GM12874 (cell line): ENCODE results near the gene SLC6A11.

Experiments
- TF ChIP-seq, protein P1 (sequence below): IDR thresholded peaks from 2 replicates; pipeline ENCODE4 v1.5.1; 2011; ENCODE audit warnings: low read depth, mild to moderate bottlenecking, control low read depth, low read length, moderate library complexity; ENCODE audit not compliant: insufficient read depth

Gene SLC6A11

DNA sequence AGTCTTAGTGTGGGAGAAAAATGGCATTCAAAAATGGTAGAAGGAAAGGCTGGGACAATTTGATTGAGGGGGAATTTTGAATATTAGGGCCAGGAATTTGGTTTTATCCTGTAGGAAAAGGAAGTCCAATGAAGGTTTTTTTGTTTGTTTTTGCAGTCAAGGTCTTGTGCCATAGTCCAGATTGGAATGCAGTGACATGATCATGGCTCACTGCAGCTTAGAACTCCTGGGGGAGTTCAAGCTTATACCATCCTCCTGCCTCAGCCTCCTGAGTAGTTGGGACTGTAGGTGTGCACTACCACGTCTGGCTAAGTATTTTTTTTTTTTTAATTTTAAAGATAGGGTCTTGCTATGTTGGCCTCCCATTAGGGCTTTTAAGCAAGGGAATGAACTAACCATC lies 2.6 kb upstream of the SLC6A11 start:
- TF ChIP-seq, protein P1, sequence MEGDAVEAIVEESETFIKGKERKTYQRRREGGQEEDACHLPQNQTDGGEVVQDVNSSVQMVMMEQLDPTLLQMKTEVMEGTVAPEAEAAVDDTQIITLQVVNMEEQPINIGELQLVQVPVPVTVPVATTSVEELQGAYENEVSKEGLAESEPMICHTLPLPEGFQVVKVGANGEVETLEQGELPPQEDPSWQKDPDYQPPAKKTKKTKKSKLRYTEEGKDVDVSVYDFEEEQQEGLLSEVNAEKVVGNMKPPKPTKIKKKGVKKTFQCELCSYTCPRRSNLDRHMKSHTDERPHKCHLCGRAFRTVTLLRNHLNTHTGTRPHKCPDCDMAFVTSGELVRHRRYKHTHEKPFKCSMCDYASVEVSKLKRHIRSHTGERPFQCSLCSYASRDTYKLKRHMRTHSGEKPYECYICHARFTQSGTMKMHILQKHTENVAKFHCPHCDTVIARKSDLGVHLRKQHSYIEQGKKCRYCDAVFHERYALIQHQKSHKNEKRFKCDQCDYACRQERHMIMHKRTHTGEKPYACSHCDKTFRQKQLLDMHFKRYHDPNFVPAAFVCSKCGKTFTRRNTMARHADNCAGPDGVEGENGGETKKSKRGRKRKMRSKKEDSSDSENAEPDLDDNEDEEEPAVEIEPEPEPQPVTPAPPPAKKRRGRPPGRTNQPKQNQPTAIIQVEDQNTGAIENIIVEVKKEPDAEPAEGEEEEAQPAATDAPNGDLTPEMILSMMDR, result no peak

DNA sequence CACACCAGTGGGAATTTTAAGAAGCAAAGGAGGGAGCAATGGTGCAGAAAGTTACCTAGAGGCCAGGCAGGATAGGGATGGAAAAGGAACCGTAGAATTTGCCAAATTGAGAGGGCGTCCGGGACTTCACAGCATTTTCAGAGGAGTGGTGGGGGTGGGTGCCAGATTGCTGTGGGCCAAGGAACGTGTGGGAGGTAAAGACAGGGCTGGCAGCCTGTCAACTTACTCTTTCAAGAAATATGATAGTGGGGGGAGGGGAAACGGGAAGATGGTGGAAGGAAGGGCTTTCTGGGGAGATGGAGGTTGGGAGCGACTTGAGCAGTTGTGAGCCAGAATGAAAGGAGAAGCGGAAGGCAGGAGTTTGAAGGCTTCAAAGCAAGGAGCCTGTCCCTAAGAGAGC lies 1.4 kb upstream of the SLC6A11 start:
- TF ChIP-seq, protein P1, result no peak

- TF ChIP-seq, protein P1, result no peak
Observed at GRCh38 chr3:10815487-10815886, 541 bp upstream of the SLC6A11 start.

DNA sequence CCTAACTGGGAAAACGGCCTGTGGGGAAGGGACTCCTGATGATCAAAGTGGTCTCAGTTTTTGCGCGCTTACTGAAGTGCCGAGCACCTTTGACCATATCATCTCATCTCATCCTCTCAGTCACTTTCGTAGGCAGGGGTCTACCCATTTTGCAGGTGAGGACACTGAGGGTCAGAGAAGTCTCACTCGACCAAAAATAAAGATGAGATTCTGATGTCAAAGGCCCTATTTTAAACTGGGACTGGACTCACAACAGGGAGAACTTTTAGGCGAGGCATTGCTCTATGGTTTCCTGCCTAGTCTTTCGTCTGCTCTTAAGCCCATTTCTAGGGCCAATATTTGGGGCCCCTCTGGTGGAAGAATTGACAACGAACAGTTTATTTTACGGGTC lies 830 bp downstream of the SLC6A11 start:
- TF ChIP-seq, protein P1, result no peak

DNA sequence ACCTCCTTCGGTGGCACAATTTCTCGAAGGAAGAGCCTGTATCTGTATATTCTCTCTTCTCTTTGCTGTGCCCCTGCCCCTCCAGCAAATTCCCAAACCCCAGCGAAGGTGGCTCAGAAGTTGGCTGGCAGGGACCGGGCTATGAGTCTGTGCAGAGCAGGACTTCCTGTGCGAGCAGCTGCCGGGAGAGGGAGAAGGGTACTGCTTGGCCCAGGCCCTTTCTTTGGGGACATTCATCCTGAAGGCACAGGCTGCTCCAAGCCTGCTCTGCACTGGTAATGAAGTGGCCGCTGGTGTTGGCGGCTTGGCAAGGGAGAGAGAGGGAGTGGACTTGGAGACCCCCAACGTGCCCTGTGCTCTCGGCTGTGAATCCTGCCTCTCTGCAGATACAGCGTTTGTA lies 1.5 kb downstream of the SLC6A11 start:
- TF ChIP-seq, protein P1, result no peak

DNA sequence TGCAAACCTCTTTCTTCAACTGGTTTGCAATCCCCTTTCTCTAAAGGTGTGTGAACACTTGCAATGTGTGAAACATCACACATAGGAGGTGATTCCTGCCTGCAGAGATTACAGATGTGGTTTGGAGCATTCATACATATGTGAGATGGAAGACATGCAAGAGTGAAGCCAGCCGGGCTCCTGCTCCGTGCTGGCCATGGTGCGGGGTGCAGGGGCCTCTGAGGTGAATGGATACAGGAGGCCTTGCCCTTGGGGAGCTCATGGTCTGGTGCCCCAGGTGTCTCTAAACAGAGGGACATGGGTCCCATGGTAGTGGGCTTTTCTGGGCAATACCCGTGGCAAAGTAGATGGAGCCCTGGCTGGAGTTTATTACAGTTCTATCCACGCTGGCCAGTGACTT lies 6.0 kb downstream of the SLC6A11 start:
- TF ChIP-seq, protein P1, result no peak

- TF ChIP-seq, protein P1, result no peak
Observed at GRCh38 chr3:10822708-10823515, 6.9 kb downstream of the SLC6A11 start.
